K562 (cell line): ENCODE data around the gene MS4A18. TPM values are rescaled to one million over a fixed set of nuclear protein-coding genes. Genes with fewer than 3 reads are reported as not detected.

ENCODE experiments used
- CREB1 ChIP-seq, 2 experiments: sonication (generic) in 1 of 2; formaldehyde crosslinking in 1 of 2; IDR thresholded peaks; 2 replicates each; pipeline versions ENCODE4 v1.6.1 to v1.8.0; 2012 to 2022; ENCODE audit warnings: inconsistent platforms in 1 of 2, mild to moderate bottlenecking in 1 of 2, missing genetic modification reagents in 1 of 2, moderate library complexity in 1 of 2
- ETS1 ChIP-seq: conservative IDR thresholded peaks from 2 replicates; pipeline ENCODE4 v1.6.1; 2011; ENCODE audit warnings: low read depth, mild to moderate bottlenecking, low read length; ENCODE audit not compliant: control insufficient read depth
- MITF ChIP-seq: IDR thresholded peaks from 2 replicates; pipeline ENCODE4 v1.6.1; 2014; ENCODE audit warnings: antibody characterized with exemption
- POU5F1 ChIP-seq: fragments of 150-350 bp; IDR thresholded peaks from 2 replicates; pipeline ENCODE4 v1.6.1; 2014; ENCODE audit warnings: borderline replicate concordance, low read length, low read depth, mild to moderate bottlenecking; ENCODE audit not compliant: partially characterized antibody
- SAFB2 ChIP-seq: fragments of 200-400 bp; formaldehyde crosslinking; IDR thresholded peaks from 2 replicates; pipeline ENCODE4 v1.6.1; 2018; ENCODE audit warnings: borderline replicate concordance, low read length, low read depth, moderate library complexity; ENCODE audit not compliant: severe bottlenecking
- SREBF2 ChIP-seq: sonication (generic); formaldehyde crosslinking; IDR thresholded peaks from 2 replicates; pipeline ENCODE4 v1.4.0; 2020; ENCODE audit warnings: mild to moderate bottlenecking, missing genetic modification reagents
- THRB ChIP-seq: fragments of 450-650 bp; formaldehyde crosslinking; conservative IDR thresholded peaks from 2 replicates; pipeline ENCODE4 v1.4.0; 2022; ENCODE audit warnings: mild to moderate bottlenecking, missing genetic modification characterization
- ZSCAN32 ChIP-seq: fragments of 450-650 bp; formaldehyde crosslinking; IDR thresholded peaks from 2 replicates; pipeline ENCODE4 v1.4.0; 2020; ENCODE audit warnings: mild to moderate bottlenecking, moderate library complexity
- polyA plus RNA-seq, 8 experiments: library from polyadenylated mRNA; depleted of rRNA in 4 of 8; stranded (reverse) in 5 of 8; unstranded in 3 of 8; fragments of >200 nt; fragmentation: Nextera tagmentation in 2 of 8; fragmentation: Illumina TruSeq in 1 of 8; extraction: Ambion mirVana in 2 of 8; extraction: Trizol in 1 of 8; gene quantifications; 2 replicates each; pipeline versions ENCODE4 v1.2.1 to v1.2.3, GENCODE V29; 2011 to 2014; ENCODE audit warnings: inconsistent platforms in 1 of 8, missing spikeins in 1 of 8
- total RNA-seq, 7 experiments: library from RNA; depleted of rRNA in 6 of 7; stranded (reverse); fragments of >200 nt in 6 of 7; fragmentation: Illumina TruSeq in 2 of 7; extraction: Trizol in 2 of 7; gene quantifications; 2 replicates each; pipeline versions ENCODE4 v1.2.1 to v1.2.3, GENCODE V29; 2011 to 2021; ENCODE audit warnings: low replicate concordance in 1 of 7

Gene MS4A18
- total and polyA plus RNA-seq, 9 of the 15 experiments (the other 6 are each of a cell fraction or from before 2014, with no cell fraction given): not detected

GRCh38 chr11:60776167-60776566 lies 51.6 kb downstream of the MS4A18 start (continued):
- TF ChIP-seq MITF: no peak
- TF ChIP-seq POU5F1: no peak
- TF ChIP-seq SAFB2: no peak
- no peak for TF ChIP-seq CREB1 (IDR thresholded peaks at IDR 0.05)
- no peak for TF ChIP-seq CREB1 (CRISPR knock-in tag; IDR thresholded peaks at IDR 0.05)
- no peak for TF ChIP-seq ETS1
- TF ChIP-seq THRB (CRISPR knock-in tag): no peak
- TF ChIP-seq ZSCAN32: no peak
- no peak for TF ChIP-seq SREBF2 (CRISPR knock-in tag)
